OCI-LY7 (cell line): ENCODE results near the gene ID1. TPM values are rescaled to one million over a fixed set of nuclear protein-coding genes. Genes with fewer than 3 reads are reported as not detected.

Source experiments
- BruUV-seq: library from RNA; stranded (reverse); fragments of 400-500 nt; replicated peaks from 2 replicates; lab custom pipeline; 2021; lab: Mats Ljungman, UMichigan
- CTCF ChIA-PET: fragments of 300-600 bp; sonication (Branson Sonifier 250); formaldehyde crosslinking; loops from one replicate; lab custom pipeline; 2022; ENCODE audit warnings: antibody characterized with exemption; ENCODE audit not compliant: unreplicated experiment; lab: Charles Lee
- POLR2A ChIA-PET: fragments of 300-600 bp; sonication (Branson Sonifier 250); formaldehyde crosslinking; loops from one replicate; lab custom pipeline; 2022; ENCODE audit warnings: antibody characterized with exemption; lab: Charles Lee
- DNase-seq: peaks from one replicate; pipeline ENCODE4 v3.0.0-alpha.2; 2015; ENCODE audit warnings: low spot score
- H2AFZ ChIP-seq: fragments of 200-600 bp; sonication (generic), shearing (Covaris generic); 2 replicates; pipeline ENCODE4 v1.6.1; 2014; ENCODE audit warnings: mild to moderate bottlenecking, antibody characterized with exemption, low read length, moderate library complexity
- H3K27ac ChIP-seq: fragments of 200-600 bp; sonication (generic); 2 replicates; pipeline ENCODE4 v1.5.1; 2014; ENCODE audit warnings: mixed run types, low read depth, mild to moderate bottlenecking, moderate library complexity, low read length, inconsistent platforms; ENCODE audit not compliant: poor library complexity, severe bottlenecking
- H3K36me3 ChIP-seq: fragments of 200-600 bp; sonication (generic); 2 replicates; pipeline ENCODE4 v1.6.1; 2014; ENCODE audit warnings: mild to moderate bottlenecking, antibody characterized with exemption, low read length, moderate library complexity, mixed read lengths; ENCODE audit not compliant: insufficient read depth
- H3K4me1 ChIP-seq: fragments of 200-600 bp; sonication (generic); 2 replicates; pipeline ENCODE4 v1.5.1; 2014; ENCODE audit warnings: mild to moderate bottlenecking, low read length; ENCODE audit not compliant: insufficient read depth, poor library complexity, severe bottlenecking
- H3K4me2 ChIP-seq: fragments of 200-600 bp; sonication (generic); 2 replicates; pipeline ENCODE4 v1.6.1; 2014; ENCODE audit warnings: mild to moderate bottlenecking, low read length
- H3K4me3 ChIP-seq: fragments of 200-600 bp; sonication (generic); 2 replicates; pipeline ENCODE4 v1.5.1; 2014; ENCODE audit warnings: mild to moderate bottlenecking, low read depth, low read length; ENCODE audit not compliant: poor library complexity, severe bottlenecking
- H3K79me2 ChIP-seq: fragments of 200-600 bp; sonication (generic); 2 replicates; pipeline ENCODE4 v1.6.1; 2016; ENCODE audit warnings: low read depth, mild to moderate bottlenecking, low read length, moderate library complexity, mixed read lengths; ENCODE audit not compliant: insufficient read depth
- H3K9me2 ChIP-seq: fragments of 200-600 bp; sonication (generic); 2 replicates; pipeline ENCODE4 v1.6.1; 2016; ENCODE audit warnings: mild to moderate bottlenecking, low read length, mixed read lengths; ENCODE audit not compliant: insufficient read depth
- H3K9me3 ChIP-seq: fragments of 200-600 bp; sonication (generic); 2 replicates; pipeline ENCODE4 v1.6.1; 2014; ENCODE audit warnings: mild to moderate bottlenecking, mixed run types, low read length, mixed read lengths
- H4K20me1 ChIP-seq: fragments of 200-600 bp; sonication (generic); 2 replicates; pipeline ENCODE4 v1.6.1; 2014; ENCODE audit warnings: mild to moderate bottlenecking, antibody characterized with exemption, low read length, moderate library complexity, mixed read lengths; ENCODE audit not compliant: insufficient read depth
- EZH2phosphoT487 ChIP-seq: fragments of 200-600 bp; sonication (generic); IDR thresholded peaks from 2 replicates; pipeline ENCODE4 v1.6.1; 2018; ENCODE audit warnings: low read depth, borderline replicate concordance, mild to moderate bottlenecking, mixed run types, antibody characterized with exemption, low read length, moderate library complexity, mixed read lengths
- intact Hi-C: fragments of 100-400 bp; cut with micrococcal nuclease; formaldehyde crosslinking; loops from one replicate; pipeline ENCODE4 v1.10.0; 2022; ENCODE audit not compliant: unreplicated experiment
- total RNA-seq, 2 experiments: library from RNA; depleted of rRNA in 1 of 2; stranded (reverse); fragments of >200 nt in 1 of 2; shearing (Covaris generic) in 1 of 2; gene quantifications; 2 replicates each; pipeline ENCODE4 v1.2.3, GENCODE V29; 2014 to 2022
- TF ChIP-seq, protein P1 (sequence below): fragments of 200-600 bp; sonication (generic); conservative IDR thresholded peaks from 2 replicates; pipeline ENCODE4 v1.5.1; 2014; ENCODE audit warnings: mild to moderate bottlenecking, antibody characterized with exemption, low read length, moderate library complexity, mixed read lengths

Gene ID1
- total RNA-seq, 2 experiments from 2014 or later = 3.3 to 3.6 TPM

DNA sequence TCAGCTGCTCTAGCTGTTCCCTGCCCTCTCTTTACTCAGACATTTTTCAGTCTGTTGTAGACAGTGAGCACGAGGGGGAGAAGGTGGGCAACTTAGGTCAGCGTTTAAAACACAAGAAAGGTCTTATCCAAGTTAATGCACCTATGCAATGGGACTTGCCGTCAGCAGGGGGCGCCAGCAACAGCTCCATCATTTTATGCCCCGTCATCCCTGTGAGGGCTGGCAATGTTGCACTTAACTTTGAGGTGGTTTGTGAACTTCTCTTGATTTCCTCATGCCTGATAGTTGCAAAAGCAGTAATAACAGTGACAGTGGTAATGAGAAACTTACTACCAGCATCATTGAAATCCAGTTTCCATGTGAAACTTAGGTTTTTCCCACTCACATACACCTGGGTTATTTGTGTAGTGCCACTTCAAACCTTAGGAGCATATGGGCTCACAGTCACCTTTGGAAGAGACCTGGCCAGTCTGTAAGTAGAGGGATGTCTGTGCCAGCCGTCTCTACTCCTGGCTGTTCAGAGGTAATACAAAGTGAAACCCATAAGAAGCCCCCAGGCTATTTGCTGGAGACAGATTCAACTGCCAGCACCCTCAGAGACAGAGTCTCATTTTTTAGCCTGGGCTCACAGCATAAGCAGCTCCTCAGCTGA lies 44.9 kb upstream of the ID1 start:
- Histone ChIP-seq H3K4me1 (peaks cover 10% of the 10 kb centered on the region), H3K4me2 (no peak overlapping the region), H3K27ac (no peak overlapping the region), H3K9me3 (no peaks in the 10 kb centered on the region), H3K9me2 (no peaks in the 10 kb centered on the region), H3K79me2 (no peaks in the 10 kb centered on the region), H4K20me1 (no peaks in the 10 kb centered on the region), H2AFZ (no peak overlapping the region), H3K36me3 (peaks cover 55% of the 10 kb centered on the region), H3K4me3 (no peak overlapping the region)
- CTCF ChIA-PET = interaction anchor here (0.6 to 1.5 kb wide), 3 partner anchors 10 to 52 kb away, joined by 3 to 13 read pairs (median 4); partner anchors contain the start of gene ID1
- no TSS peak for BruUV-seq
- peak; percentile 75 for DNase-seq
- TF ChIP-seq, protein P1, sequence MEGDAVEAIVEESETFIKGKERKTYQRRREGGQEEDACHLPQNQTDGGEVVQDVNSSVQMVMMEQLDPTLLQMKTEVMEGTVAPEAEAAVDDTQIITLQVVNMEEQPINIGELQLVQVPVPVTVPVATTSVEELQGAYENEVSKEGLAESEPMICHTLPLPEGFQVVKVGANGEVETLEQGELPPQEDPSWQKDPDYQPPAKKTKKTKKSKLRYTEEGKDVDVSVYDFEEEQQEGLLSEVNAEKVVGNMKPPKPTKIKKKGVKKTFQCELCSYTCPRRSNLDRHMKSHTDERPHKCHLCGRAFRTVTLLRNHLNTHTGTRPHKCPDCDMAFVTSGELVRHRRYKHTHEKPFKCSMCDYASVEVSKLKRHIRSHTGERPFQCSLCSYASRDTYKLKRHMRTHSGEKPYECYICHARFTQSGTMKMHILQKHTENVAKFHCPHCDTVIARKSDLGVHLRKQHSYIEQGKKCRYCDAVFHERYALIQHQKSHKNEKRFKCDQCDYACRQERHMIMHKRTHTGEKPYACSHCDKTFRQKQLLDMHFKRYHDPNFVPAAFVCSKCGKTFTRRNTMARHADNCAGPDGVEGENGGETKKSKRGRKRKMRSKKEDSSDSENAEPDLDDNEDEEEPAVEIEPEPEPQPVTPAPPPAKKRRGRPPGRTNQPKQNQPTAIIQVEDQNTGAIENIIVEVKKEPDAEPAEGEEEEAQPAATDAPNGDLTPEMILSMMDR = peak; percentile 99
- TF ChIP-seq EZH2phosphoT487 = no peak
- POLR2A ChIA-PET = no interaction called here
- intact Hi-C loops = loop anchor here (1.0 kb wide), 1 partner anchor 52 kb away; no protein-coding TSS in a partner anchor

DNA sequence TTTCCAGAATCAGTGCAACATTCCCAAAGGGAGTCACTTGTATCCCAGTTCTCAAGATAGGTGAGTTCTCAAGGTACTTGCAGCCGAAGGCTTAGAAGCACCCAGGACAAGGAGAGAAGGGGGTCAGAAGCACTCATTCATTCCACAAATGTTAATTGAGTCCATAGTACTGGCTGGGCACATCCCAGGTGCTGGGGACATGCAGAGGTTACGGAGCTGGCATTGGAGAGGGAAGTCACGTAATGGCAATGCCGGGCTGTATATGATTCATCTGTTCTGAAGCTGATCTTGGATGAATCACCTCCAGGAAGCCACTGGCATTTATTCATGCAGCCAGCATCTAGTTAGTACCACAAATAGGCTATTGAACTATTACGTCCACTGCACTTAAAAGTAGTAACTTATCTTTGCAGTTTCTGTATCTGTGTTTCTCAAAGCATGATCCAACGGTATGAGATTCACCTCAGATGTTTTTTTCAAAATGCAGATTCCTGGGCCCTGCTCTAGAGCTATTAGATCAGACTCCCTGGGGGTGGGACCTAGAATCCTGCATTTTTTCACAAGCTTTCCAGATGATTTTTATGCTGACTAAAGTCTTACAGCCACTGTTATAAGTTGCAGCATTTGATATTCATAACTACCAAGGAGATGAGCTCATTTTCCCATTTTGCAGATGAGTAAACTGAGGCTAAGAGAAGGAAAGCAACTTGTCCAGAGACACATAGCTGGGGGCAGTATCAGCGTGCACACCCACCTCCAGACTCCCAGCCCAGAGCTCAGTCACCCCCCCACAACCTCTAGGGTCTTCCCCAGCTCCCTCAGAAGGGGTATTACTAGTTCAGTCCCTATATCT lies 44.1 kb upstream of the ID1 start:
- Histone ChIP-seq H3K4me3 (no peak overlapping the region), H3K36me3 (peaks cover 60% of the 10 kb centered on the region), H3K79me2 (no peaks in the 10 kb centered on the region), H3K4me1 (peaks cover 18% of the 10 kb centered on the region), H3K4me2 (no peak overlapping the region), H3K9me3 (no peaks in the 10 kb centered on the region), H4K20me1 (no peaks in the 10 kb centered on the region), H3K9me2 (no peaks in the 10 kb centered on the region), H3K27ac (no peak overlapping the region), H2AFZ (no peak overlapping the region)
- TF ChIP-seq, protein P1 = no peak
- TF ChIP-seq EZH2phosphoT487 = no peak
- intact Hi-C loops = loop anchor here (1.0 kb wide), 1 partner anchor 51 kb away; no protein-coding TSS in a partner anchor
- POLR2A ChIA-PET = interaction anchor here (0.6 to 3.6 kb wide), 2 partner anchors 11 to 51 kb away, joined by 3 to 17 read pairs; no protein-coding TSS in a partner anchor
- no TSS peak for BruUV-seq
- no peak for DNase-seq
- CTCF ChIA-PET = interaction anchor here (0.5 to 3.8 kb wide), 5 partner anchors 10 to 526 kb away, joined by 4 to 22 read pairs (median 5); partner anchors contain the start of gene ID1
